HL-60/S4 treated with phorbol 12-myristate 13-acetate at 8.2 ng/mL for 4 days and 3 days (cell line): ENCODE measurements around the gene PCCA.

Experiments used
- in situ Hi-C: fragments of 300-500 bp; cut with MboI; formaldehyde crosslinking; loops from 2 replicates; pipeline ENCODE4 v1.15.0; 2022; ENCODE audit warnings: low sequenced_read_pairs

The PCCA gene

GRCh38 chr13:100491164-100491842 is 402.4 kb downstream of the PCCA start:
- in situ Hi-C loops: no loop called here

DNA sequence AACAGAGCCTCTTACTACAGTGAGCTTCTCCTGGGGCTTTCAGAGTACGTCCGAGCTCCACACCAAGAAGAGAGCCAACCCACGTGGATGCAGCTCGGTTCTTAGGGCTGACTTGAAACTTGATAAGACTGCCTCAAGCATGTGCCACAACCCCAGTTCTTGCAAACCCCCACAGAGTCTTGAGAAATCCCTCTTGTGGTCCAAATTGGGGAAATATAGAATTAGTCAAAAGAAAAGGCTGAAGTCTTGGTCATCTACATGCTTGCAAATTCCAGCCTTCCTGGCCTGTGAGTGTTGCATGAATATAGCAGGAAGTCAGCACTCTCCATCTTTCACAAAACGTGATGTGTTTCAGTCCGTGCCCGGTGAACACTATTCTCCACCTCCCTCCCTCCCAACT is 404.5 kb downstream of the PCCA start:
- in situ Hi-C loops: no loop called here

- in situ Hi-C loops: no loop called here
Observed at GRCh38 chr13:100495455-100495854, 406.6 kb downstream of the PCCA start.

- in situ Hi-C loops: no loop called here
Observed at GRCh38 chr13:100497389-100497788, 408.5 kb downstream of the PCCA start.

DNA sequence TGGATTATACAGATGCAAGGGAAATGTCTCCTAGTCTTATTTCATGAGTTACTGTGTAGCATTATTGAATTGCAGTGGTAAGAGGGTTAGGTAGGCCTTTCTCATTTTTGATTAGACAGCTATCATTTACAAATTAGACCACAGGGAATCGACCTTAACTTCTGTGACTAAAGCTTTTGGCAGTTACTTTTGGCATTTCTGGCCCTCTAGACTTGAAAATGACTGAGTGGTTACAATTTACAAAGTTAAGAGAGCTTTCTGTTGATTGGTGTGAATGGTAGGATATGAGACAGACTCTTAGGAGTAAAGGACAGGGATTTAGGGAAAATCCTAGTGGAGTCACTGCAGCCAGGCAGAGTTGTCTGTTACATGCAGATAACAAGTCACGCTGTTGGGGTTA is 413.6 kb downstream of the PCCA start:
- in situ Hi-C loops: no loop called here

DNA sequence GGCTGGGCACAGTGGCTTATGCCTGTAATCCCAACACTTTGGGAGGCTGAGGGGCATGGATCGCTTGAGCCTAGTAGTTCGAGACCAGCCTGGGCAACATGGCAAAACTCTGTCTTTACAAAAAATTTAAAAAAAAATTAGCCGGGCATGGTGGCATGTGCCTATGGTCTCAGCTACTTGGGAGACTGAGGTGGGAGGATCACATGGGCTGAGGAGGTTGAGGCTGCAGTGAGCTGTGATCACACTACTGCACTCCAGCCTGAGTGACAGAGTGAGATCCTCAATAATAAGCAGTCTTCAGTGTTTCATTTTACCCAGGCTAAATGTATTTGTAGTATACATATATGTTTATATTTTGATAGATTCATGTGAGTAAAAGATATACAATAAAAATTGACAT is 414.7 kb downstream of the PCCA start:
- in situ Hi-C loops: no loop called here

- in situ Hi-C loops: no loop called here
Observed at GRCh38 chr13:100506154-100506553, 417.3 kb downstream of the PCCA start.

DNA sequence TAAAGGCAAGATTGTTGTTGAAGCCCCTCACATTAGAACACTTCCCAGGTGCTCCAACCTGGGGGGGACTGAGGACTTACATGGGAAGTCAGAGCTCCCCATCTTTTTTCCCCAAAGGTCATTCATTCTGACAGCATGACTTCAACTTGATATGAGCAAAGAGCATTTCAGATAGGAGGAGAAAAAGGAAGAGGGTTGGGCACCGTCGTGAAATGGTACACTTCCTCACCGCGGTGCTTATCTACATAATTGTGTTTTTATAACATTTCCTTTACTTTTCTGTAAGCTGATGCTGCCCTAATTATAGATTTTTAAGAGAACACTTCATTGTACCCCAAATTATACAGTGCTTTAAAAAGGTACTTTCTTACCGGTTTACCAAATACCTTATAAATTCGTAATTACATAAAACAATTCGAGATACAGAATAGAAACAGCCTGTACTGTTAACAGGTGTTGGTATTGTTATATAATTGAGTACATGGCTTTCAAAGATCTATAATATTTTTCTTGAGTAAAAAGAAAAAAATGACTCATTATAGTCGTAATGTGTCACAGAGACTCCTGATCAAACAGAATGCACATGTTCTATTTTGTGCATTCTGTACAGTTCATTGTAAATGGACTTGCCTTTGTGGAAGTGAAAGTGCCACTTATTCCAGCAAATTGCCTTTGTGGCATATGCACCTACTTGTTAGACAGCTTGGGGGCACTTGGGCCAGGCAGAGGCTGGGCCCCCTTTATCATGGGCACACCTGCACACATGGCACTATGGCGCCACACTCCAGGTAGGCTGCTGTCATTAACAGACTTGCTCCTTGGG is 417.9 kb downstream of the PCCA start:
- in situ Hi-C loops: no loop called here

GRCh38 chr13:100508455-100508854 is 419.6 kb downstream of the PCCA start:
- in situ Hi-C loops: no loop called here

GRCh38 chr13:100508996-100509395 is 420.1 kb downstream of the PCCA start:
- in situ Hi-C loops: no loop called here

- in situ Hi-C loops: loop anchor here (10.0 kb wide), 1 partner anchor 596 kb away; no protein-coding TSS in a partner anchor
Observed at GRCh38 chr13:100510208-100510957, 421.5 kb downstream of the PCCA start.

DNA sequence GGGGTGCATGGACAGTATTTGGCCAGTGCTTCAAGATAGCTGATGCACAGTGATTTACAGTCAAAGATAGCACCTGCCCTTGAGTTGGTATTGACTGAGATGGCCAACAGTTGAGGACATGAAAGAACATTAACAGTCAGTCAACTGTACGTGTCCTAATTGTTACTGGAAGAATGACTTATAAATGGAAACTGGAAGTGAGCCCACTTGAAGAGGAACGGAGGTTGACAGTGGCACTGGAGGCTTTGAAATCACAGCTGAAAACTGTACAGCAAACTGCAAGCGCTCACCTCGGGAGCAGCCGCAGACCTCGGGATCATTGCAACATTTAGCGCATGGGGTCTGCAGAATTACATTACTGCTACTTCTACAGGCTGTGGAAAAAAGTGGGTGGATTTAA is 422.6 kb downstream of the PCCA start:
- in situ Hi-C loops: loop anchor here (10.0 kb wide), 1 partner anchor 597 kb away; no protein-coding TSS in a partner anchor

DNA sequence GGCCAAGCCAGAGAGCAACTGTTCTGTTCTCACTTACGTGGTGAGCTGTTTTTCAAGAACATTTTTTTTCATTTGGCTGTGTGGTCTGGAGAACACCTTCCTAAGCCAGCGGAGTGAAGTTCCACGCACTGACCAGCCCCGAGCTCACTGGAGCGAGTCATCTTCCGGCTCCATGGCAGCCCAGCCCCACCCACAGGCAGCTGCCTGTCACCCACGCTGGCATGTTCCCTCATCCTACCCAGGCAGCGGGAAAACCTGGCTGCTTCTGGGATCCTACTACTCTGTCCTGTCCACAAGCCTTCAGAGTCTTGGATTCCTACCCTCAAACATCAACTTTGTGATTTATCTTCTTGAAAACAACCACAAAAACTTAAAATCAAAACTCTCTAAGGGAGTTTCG is 423.5 kb downstream of the PCCA start:
- in situ Hi-C loops: loop anchor here (10.0 kb wide), 1 partner anchor 598 kb away; no protein-coding TSS in a partner anchor

DNA sequence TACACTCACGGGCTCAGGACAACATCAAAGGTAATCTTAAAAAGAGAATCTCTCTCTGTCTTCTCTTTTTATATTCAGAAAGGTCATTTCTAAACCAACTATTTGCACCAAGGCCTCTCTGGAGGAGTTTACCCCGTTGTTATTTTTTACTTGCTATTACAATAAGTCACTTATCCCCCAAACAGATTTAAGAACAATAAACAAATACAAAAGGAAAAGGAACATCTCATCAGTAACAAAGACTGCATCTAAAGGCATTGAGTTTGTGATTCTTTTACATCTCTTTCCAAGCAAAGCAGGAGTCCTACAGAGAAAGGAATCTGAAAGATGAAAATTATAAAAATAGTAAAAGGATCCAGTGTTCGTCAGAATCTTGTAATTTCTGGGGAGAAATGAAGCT is 424.3 kb downstream of the PCCA start:
- in situ Hi-C loops: loop anchor here (10.0 kb wide), 1 partner anchor 598 kb away; no protein-coding TSS in a partner anchor

GRCh38 chr13:100513987-100514670 is 425.2 kb downstream of the PCCA start:
- in situ Hi-C loops: loop anchor here (10.0 kb wide), 1 partner anchor 599 kb away; no protein-coding TSS in a partner anchor

DNA sequence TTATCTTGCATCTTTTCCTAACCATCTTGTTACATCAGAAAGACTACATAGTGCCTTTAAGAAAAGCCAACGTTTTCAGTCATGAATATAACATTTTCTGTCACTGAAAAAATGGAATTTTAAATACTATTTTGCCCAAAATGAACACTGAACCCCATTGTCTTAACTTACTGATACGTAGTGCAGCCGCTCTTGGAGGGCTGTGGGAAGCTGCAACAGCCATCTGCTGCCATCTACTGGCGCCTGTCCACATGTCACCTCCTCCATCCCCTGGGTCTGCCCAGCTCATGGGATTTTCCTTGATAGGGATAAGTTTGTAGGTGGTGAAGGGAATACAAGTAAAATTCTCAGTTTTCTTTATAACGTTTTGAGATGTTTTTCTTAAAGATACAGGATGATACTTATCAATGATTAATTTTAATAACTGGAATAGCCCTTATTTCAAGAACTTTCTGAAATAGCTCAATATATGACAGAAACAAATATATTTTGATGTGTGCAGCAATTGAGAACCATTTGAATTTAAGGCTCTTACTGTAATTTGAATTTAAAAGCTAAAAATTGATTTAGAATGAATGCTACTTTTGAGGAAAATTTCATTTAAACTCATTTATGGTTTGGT is 426.0 kb downstream of the PCCA start:
- in situ Hi-C loops: loop anchor here (10.0 kb wide), 1 partner anchor 600 kb away; no protein-coding TSS in a partner anchor

GRCh38 chr13:100515410-100515800 is 426.5 kb downstream of the PCCA start:
- in situ Hi-C loops: loop anchor here (10.0 kb wide), 1 partner anchor 601 kb away; no protein-coding TSS in a partner anchor

DNA sequence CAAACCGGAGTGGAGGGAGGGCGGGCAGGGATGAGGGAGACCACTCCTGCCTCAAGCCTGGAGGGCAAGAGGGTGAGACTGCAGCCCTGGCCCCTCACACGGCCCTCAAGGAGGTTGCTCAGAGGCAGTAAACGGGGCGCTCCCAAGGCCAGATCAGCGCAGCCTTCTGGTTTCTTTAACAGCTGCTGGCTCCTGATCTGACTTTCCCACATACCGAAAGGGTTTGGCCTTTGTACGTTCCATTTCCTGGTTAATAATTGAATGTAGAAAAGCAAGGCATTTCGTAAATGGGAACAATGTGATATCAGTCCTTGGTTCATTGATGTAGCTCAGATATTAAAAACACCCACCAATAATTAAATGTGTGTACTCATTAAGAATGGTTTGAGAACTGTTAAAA is 428.2 kb downstream of the PCCA start:
- in situ Hi-C loops: loop anchor here (10.0 kb wide), 1 partner anchor 602 kb away; no protein-coding TSS in a partner anchor

DNA sequence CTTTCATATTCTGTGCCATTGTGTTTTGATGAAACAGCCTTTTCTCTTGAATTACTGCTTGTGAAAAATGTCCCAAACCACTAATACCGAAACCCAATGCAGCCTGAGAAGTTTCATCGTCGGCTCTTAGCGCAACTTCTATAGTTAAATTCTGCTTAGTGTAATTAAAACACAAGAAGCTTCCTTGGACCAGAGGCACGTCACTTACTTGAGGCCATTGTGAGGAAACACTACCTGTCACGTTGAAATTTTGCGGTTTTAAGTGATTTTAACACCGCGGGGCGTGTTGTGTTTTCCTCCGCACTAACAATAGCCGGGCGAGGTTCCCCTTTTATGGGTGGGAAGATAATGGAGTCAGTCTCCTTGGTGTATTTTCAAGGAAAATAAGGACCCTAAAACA is 428.8 kb downstream of the PCCA start:
- in situ Hi-C loops: loop anchor here (10.0 kb wide), 1 partner anchor 603 kb away; no protein-coding TSS in a partner anchor
